ENCODE measurements around the gene PARP16. TPM values are rescaled to one million over a fixed set of nuclear protein-coding genes. Genes with fewer than 3 reads are reported as not detected.

The PARP16 gene
- total and polyA plus RNA-seq, 8 donors: 2.6 to 17.5 (median 6.7) TPM

DNA sequence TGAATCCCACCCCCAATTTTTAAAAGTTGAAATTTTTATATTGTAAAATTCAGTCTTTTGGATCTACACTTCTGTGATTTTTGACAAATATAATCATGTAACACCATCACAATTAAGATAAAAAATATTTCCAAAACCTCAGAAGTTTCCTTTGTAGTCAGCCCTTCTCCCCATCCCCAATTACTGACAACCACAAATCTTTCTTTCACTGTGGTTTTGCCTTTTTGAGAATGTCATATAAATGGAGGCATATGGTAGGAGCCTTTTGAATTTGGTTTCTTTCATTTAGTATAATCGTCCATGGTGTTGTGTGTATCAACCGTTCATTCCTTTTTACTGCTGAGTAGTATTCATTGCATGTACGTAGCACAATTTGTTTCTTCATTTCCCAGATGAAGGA lies 67.5 kb downstream of the PARP16 start:
- Histone ChIP-seq H3K4me1 (no peaks in the 10 kb centered on the region), H3K27me3 (no peaks in the 10 kb centered on the region), H3K36me3 (no peaks in the 10 kb centered on the region), H3K9me3 (no peaks in the 10 kb centered on the region), H3K4me3 (no peak overlapping the region), H3K27ac (no peak overlapping the region)
- 82 to 91% (median 86%) methylated on average over 3 of the region's 3 CpGs for WGBS, 5 donors
- intact Hi-C loops (cut with DNase I; ENCODE audit: low total_unique reads): no loop called here
- DNase-seq: no peak
- TF ChIP-seq EP300 (IDR thresholded peaks at IDR 0.05) (no peak), POLR2AphosphoS5 (IDR thresholded peaks at IDR 0.05) (no peak), POLR2A (IDR thresholded peaks at IDR 0.05) (no peak)
- TF ChIP-seq, protein P1, sequence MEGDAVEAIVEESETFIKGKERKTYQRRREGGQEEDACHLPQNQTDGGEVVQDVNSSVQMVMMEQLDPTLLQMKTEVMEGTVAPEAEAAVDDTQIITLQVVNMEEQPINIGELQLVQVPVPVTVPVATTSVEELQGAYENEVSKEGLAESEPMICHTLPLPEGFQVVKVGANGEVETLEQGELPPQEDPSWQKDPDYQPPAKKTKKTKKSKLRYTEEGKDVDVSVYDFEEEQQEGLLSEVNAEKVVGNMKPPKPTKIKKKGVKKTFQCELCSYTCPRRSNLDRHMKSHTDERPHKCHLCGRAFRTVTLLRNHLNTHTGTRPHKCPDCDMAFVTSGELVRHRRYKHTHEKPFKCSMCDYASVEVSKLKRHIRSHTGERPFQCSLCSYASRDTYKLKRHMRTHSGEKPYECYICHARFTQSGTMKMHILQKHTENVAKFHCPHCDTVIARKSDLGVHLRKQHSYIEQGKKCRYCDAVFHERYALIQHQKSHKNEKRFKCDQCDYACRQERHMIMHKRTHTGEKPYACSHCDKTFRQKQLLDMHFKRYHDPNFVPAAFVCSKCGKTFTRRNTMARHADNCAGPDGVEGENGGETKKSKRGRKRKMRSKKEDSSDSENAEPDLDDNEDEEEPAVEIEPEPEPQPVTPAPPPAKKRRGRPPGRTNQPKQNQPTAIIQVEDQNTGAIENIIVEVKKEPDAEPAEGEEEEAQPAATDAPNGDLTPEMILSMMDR (IDR thresholded peaks at IDR 0.05): no peak

DNA sequence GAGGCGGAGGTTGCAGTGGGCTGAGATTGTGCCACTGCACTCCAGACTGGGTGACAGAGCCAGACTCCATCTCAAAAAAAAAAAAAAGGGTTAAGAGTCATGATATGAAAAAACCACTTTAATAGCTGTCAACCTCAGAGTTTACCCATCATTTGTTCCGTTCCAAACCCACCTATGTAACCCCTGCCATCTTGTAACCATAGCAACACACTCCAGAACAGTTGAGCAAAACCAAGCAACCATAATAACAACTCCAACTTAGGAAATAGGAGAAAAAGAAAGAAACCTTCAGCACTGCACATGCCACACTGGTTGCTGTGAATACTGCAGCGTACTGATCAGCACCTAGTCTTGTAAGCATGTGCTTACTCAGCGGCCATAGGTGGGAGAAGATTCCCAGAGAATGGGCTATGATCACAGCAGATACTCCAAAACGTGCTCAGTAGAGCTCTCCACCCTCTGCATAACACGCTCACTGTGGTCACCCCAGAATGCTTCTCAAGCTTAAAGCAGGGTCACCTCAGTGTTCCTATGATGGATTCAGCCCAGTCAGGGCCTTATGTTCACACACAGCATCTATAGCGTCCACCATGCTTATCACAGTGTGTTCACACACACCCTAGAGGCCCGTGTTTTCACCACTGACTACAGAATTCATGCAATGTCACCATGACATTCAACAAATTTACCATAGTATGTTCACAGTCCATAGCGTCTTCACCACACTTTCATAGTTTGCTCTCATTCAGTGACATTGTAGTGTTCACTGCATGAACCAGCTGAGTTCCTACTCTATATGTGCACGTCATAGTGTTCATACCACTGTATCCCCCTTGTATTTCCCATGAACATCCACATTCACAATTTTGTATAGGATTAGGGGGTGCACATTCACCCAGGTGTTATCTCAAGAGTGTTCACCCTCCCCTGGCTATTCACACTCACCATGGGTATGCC lies 68.9 kb downstream of the PARP16 start:
- H3K27ac ChIP-seq: no peak overlapping the region
- H3K4me1 ChIP-seq: no peaks in the 10 kb centered on the region
- no peak for DNase-seq
- H3K9me3 ChIP-seq: no peaks in the 10 kb centered on the region
- 69 to 83% (median 75%) methylated on average over 10 of the region's 10 CpGs for WGBS, 5 donors
- H3K36me3 ChIP-seq: no peaks in the 10 kb centered on the region
- H3K27me3 ChIP-seq: no peaks in the 10 kb centered on the region
- H3K4me3 ChIP-seq: no peak overlapping the region
- intact Hi-C loops (cut with DNase I; ENCODE audit: low total_unique reads): no loop called here
- TF ChIP-seq POLR2AphosphoS5 (IDR thresholded peaks at IDR 0.05): no peak
- TF ChIP-seq, protein P1 (IDR thresholded peaks at IDR 0.05): no peak
- TF ChIP-seq POLR2A (IDR thresholded peaks at IDR 0.05): no peak
- TF ChIP-seq EP300 (IDR thresholded peaks at IDR 0.05): no peak

DNA sequence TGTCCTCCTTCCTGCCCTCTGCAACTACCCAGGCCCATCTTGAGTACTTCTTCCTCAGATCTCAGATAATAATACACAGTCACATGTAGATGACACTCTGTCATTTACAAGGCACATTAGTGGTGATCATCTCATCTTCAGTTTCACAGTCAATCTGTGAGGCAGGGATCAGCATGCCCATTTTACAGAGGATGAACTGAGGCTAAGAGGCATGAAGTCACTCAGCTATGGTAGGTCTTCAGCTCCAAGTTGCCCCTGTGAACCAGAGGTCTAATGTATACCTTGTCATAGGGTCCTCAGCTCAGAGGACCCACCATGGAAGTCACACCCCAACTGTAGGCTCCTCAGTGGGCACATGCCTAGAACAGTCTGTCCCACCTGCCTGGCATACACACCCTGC lies 71.2 kb downstream of the PARP16 start:
- intact Hi-C loops (cut with DNase I; ENCODE audit: low total_unique reads): no loop called here
- Histone ChIP-seq H3K36me3 (no peaks in the 10 kb centered on the region), H3K9me3 (no peaks in the 10 kb centered on the region), H3K4me1 (peaks cover 0 to 15% (median 12%) of the 10 kb centered on the region in 4 donors), H3K27ac (no peak overlapping the region), H3K27me3 (no peaks in the 10 kb centered on the region), H3K4me3 (no peak overlapping the region)
- TF ChIP-seq POLR2AphosphoS5 (IDR thresholded peaks at IDR 0.05) (no peak), POLR2A (IDR thresholded peaks at IDR 0.05) (no peak), EP300 (IDR thresholded peaks at IDR 0.05) (no peak)
- TF ChIP-seq, protein P1 (IDR thresholded peaks at IDR 0.05): no peak
- DNase-seq: no peak

DNA sequence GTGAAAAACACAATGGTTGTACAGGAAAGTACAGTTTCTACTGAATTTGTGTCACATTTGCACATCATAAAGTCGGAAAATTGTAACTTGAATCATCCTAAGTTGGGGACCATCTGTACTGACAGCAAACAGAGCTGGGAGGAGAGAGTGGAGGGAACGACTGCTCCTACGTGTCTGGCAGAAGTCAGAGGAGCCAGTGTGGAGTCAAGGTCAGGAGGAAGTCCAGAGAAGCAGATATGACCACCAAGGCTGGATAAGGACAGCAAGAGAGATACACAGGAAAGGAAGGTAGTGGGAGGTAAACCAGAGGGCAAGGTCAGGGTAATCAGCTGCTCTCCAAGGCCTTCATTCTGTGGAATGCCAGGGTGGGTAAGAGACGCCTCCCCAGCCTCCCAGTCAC lies 72.7 kb downstream of the PARP16 start:
- peaks cover 0 to 15% (median 12%) of the 10 kb centered on the region in 4 donors for H3K4me1 ChIP-seq
- H3K4me3 ChIP-seq: no peak overlapping the region
- H3K27ac ChIP-seq: no peak overlapping the region
- H3K36me3 ChIP-seq: no peaks in the 10 kb centered on the region
- TF ChIP-seq, protein P1 (IDR thresholded peaks at IDR 0.05): no peak
- no peak for TF ChIP-seq POLR2A (IDR thresholded peaks at IDR 0.05)
- TF ChIP-seq EP300 (IDR thresholded peaks at IDR 0.05): no peak
- TF ChIP-seq POLR2AphosphoS5 (IDR thresholded peaks at IDR 0.05): no peak
- H3K9me3 ChIP-seq: no peaks in the 10 kb centered on the region
- H3K27me3 ChIP-seq: no peaks in the 10 kb centered on the region
- intact Hi-C loops (cut with DNase I; ENCODE audit: low total_unique reads): no loop called here
- no peak for DNase-seq
- WGBS, 5 donors: 68 to 88% (median 79%) methylated on average over 4 of the region's 4 CpGs
